Mesendoderm (in vitro differentiated cells): ENCODE measurements around the gene TRAPPC1. TPM values are rescaled to one million over a fixed set of nuclear protein-coding genes. Genes with fewer than 3 reads are reported as not detected.

Experiments
- DNase-seq: peaks from one replicate; pipeline ENCODE4 v3.0.0; 2013
- H2AK5ac ChIP-seq: 2 replicates; pipeline ENCODE4 v1.6.1; 2013; ENCODE audit warnings: low read length, inconsistent platforms
- H2BK120ac ChIP-seq: 2 replicates; pipeline ENCODE4 v1.6.1; 2013; ENCODE audit warnings: low read depth, mild to moderate bottlenecking, low read length, moderate library complexity, mixed read lengths
- H2BK15ac ChIP-seq: replicated peaks from 2 replicates; pipeline ENCODE4 v1.6.1; 2013; ENCODE audit warnings: low read depth, mild to moderate bottlenecking, moderate library complexity
- H2BK5ac ChIP-seq: 2 replicates; pipeline ENCODE4 v1.6.1; 2013; ENCODE audit warnings: low read length, inconsistent platforms
- H3K18ac ChIP-seq: 2 replicates; pipeline ENCODE4 v1.6.1; 2013; ENCODE audit warnings: mild to moderate bottlenecking, low read length, mixed read lengths
- H3K23ac ChIP-seq: one replicate; pipeline ENCODE4 v1.6.1; 2013; ENCODE audit warnings: low read length
- H3K27ac ChIP-seq: 2 replicates; pipeline ENCODE4 v1.5.1; 2013; ENCODE audit warnings: low read depth, mild to moderate bottlenecking, inconsistent platforms, low read length, moderate library complexity
- H3K27me3 ChIP-seq: 2 replicates; pipeline ENCODE4 v1.6.1; 2013; ENCODE audit warnings: low read length, control low read depth, mild to moderate bottlenecking, inconsistent platforms; ENCODE audit not compliant: insufficient read depth, poor library complexity
- H3K36me3 ChIP-seq: 2 replicates; pipeline ENCODE4 v1.6.1; 2013; ENCODE audit warnings: low read length, inconsistent platforms; ENCODE audit not compliant: control insufficient read depth, insufficient read depth
- H3K4ac ChIP-seq: one replicate; pipeline ENCODE4 v1.6.1; 2013; ENCODE audit warnings: low read depth, mild to moderate bottlenecking, low read length, moderate library complexity
- H3K4me1 ChIP-seq: 2 replicates; pipeline ENCODE4 v1.6.1; 2013; ENCODE audit warnings: low read depth, low read length, inconsistent platforms; ENCODE audit not compliant: control insufficient read depth
- H3K4me2 ChIP-seq: 2 replicates; pipeline ENCODE4 v1.6.1; 2013; ENCODE audit warnings: low read length
- H3K4me3 ChIP-seq: 2 replicates; pipeline ENCODE4 v1.5.1; 2013; ENCODE audit warnings: mild to moderate bottlenecking, low read length
- H3K56ac ChIP-seq: one replicate; pipeline ENCODE4 v1.6.1; 2013; ENCODE audit warnings: low read length
- H3K79me1 ChIP-seq: 2 replicates; pipeline ENCODE4 v1.6.1; 2013; ENCODE audit warnings: low read length, inconsistent platforms
- H3K79me2 ChIP-seq: 2 replicates; pipeline ENCODE4 v1.6.1; 2013; ENCODE audit warnings: mild to moderate bottlenecking, low read length; ENCODE audit not compliant: control insufficient read depth, insufficient read depth
- H3K9ac ChIP-seq: 2 replicates; pipeline ENCODE4 v1.6.1; 2013; ENCODE audit warnings: low read length, inconsistent platforms
- H4K5ac ChIP-seq: one replicate; pipeline ENCODE4 v1.6.1; 2013; ENCODE audit warnings: low read length
- H4K8ac ChIP-seq: one replicate; pipeline ENCODE4 v1.6.1; 2013; ENCODE audit warnings: low read depth, mild to moderate bottlenecking, control low read depth, low read length, moderate library complexity
- WGBS: extraction: QIAGEN DNeasy Blood & Tissue Kit; methylation state at CpG from one replicate; pipeline ENCODE4 v1.1.7; 2013; ENCODE audit warnings: low lambda C conversion rate, missing lambda C conversion rate; ENCODE audit not compliant: insufficient coverage; ENCODE audit errors: extremely low coverage; 5-methylcytosine and 5-hydroxymethylcytosine counted together
- polyA plus RNA-seq, 2 experiments: library from polyadenylated mRNA; stranded (reverse); fragments of 200-250 nt; gene quantifications; one replicate each; pipeline ENCODE4 v1.2.3, GENCODE V29; 2013

Gene TRAPPC1
- 86.5 TPM for polyA plus RNA-seq (2013, experiment 1 of 2)
- polyA plus RNA-seq (2013, experiment 2 of 2), result 91.3 TPM

GRCh38 chr17:7931709-7932482 lies at the start of gene TRAPPC1, which contains the start of gene CNTROB:
TRAPPC1 (minus strand) TSS chr17:7931946; CDS start chr17:7931829, 117 bp downstream.
CNTROB (plus strand) TSS chr17:7932206; CDS start chr17:7933080, 874 bp downstream.
- H2BK15ac ChIP-seq, result no peak within 1 kb of the TSS
- H2AK5ac ChIP-seq, result no peak within 1 kb of the TSS
- peaks cover 9% of the 10 kb centered on the region for H3K79me1 ChIP-seq
- no peak within 1 kb of the TSS for H3K4ac ChIP-seq
- H3K4me1 ChIP-seq, result peaks cover 5% of the 10 kb centered on the region
- H4K8ac ChIP-seq, result no peak within 1 kb of the TSS
- no CpG with 5 or more reads among the region's 55 CpGs for WGBS
- H3K27ac ChIP-seq, result no peak within 1 kb of the TSS
- H3K4me2 ChIP-seq, result peak within 1 kb of the TSS; percentile 96
- H3K23ac ChIP-seq, result peak within 1 kb of the TSS; percentile 97
- H3K9ac ChIP-seq, result peak within 1 kb of the TSS; percentile 98
- peak; percentile 99 for DNase-seq
- H4K5ac ChIP-seq, result no peak within 1 kb of the TSS
- peak within 1 kb of the TSS; percentile 100 for H3K56ac ChIP-seq
- H2BK120ac ChIP-seq, result no peak within 1 kb of the TSS
- H3K4me3 ChIP-seq, result peak within 1 kb of the TSS; percentile 94
- peaks cover 8% of the 10 kb centered on the region for H3K27me3 ChIP-seq
- H2BK5ac ChIP-seq, result peak within 1 kb of the TSS; percentile 81
- H3K79me2 ChIP-seq, result peaks cover 2% of the 10 kb centered on the region
- no peak within 1 kb of the TSS for H3K18ac ChIP-seq
- H3K36me3 ChIP-seq, result no peaks in the 10 kb centered on the region

- no peak overlapping the region for H3K18ac ChIP-seq
- no peaks in the 10 kb centered on the region for H3K79me1 ChIP-seq
- no peak overlapping the region for H2BK5ac ChIP-seq
- H3K27me3 ChIP-seq, result no peaks in the 10 kb centered on the region
- H2BK15ac ChIP-seq, result no peak overlapping the region
- no peaks in the 10 kb centered on the region for H3K36me3 ChIP-seq
- H3K4me3 ChIP-seq, result no peak overlapping the region
- H2BK120ac ChIP-seq, result no peak overlapping the region
- no peak for DNase-seq
- no peak overlapping the region for H3K56ac ChIP-seq
- no peak overlapping the region for H2AK5ac ChIP-seq
- H3K4ac ChIP-seq, result no peak overlapping the region
- no peaks in the 10 kb centered on the region for H3K4me1 ChIP-seq
- H3K27ac ChIP-seq, result no peak overlapping the region
- no peak overlapping the region for H3K9ac ChIP-seq
- H4K8ac ChIP-seq, result no peak overlapping the region
- H3K79me2 ChIP-seq, result no peaks in the 10 kb centered on the region
- no peak overlapping the region for H3K23ac ChIP-seq
- no CpG with 5 or more reads among the region's 5 CpGs for WGBS
- H3K4me2 ChIP-seq, result no peak overlapping the region
- H4K5ac ChIP-seq, result no peak overlapping the region
These were observed 46.1 kb upstream of the TRAPPC1 start for GRCh38 chr17:7977805-7978204.

- no peak overlapping the region for H2BK120ac ChIP-seq
- H3K23ac ChIP-seq, result no peak overlapping the region
- H4K8ac ChIP-seq, result no peak overlapping the region
- no peak overlapping the region for H2BK5ac ChIP-seq
- no peak overlapping the region for H3K27ac ChIP-seq
- DNase-seq, result no peak
- H3K27me3 ChIP-seq, result no peaks in the 10 kb centered on the region
- WGBS, result no CpG with 5 or more reads among the region's 4 CpGs
- no peak overlapping the region for H4K5ac ChIP-seq
- no peaks in the 10 kb centered on the region for H3K36me3 ChIP-seq
- H3K79me1 ChIP-seq, result no peaks in the 10 kb centered on the region
- H2BK15ac ChIP-seq, result no peak overlapping the region
- no peak overlapping the region for H3K18ac ChIP-seq
- H3K79me2 ChIP-seq, result no peaks in the 10 kb centered on the region
- no peak overlapping the region for H2AK5ac ChIP-seq
- no peak overlapping the region for H3K9ac ChIP-seq
- H3K56ac ChIP-seq, result no peak overlapping the region
- H3K4me2 ChIP-seq, result no peak overlapping the region
- H3K4me1 ChIP-seq, result peaks cover under 1% of the 10 kb centered on the region
- H3K4me3 ChIP-seq, result no peak overlapping the region
- H3K4ac ChIP-seq, result no peak overlapping the region
These were observed 45.3 kb upstream of the TRAPPC1 start for GRCh38 chr17:7977039-7977438.

GRCh38 chr17:7974638-7975131 lies 42.9 kb upstream of the TRAPPC1 start:
- no peaks in the 10 kb centered on the region for H3K36me3 ChIP-seq
- no peak for DNase-seq
- no peak overlapping the region for H2AK5ac ChIP-seq

GRCh38 chr17:7972131-7972785 lies 40.5 kb upstream of the TRAPPC1 start:
- Histone ChIP-seq H3K36me3 (no peaks in the 10 kb centered on the region), H2BK120ac (no peak overlapping the region), H4K8ac (no peak overlapping the region), H3K79me2 (no peaks in the 10 kb centered on the region), H3K27me3 (no peaks in the 10 kb centered on the region), H3K18ac (peak overlapping the region; percentile 53), H3K79me1 (no peaks in the 10 kb centered on the region), H3K23ac (no peak overlapping the region), H3K4ac (no peak overlapping the region), H2BK15ac (no peak overlapping the region), H3K4me2 (no peak overlapping the region), H2AK5ac (no peak overlapping the region), H3K4me3 (no peak overlapping the region), H3K9ac (no peak overlapping the region), H4K5ac (no peak overlapping the region), H3K27ac (peak overlapping the region; percentile 96), H3K4me1 (peaks cover 2% of the 10 kb centered on the region), H2BK5ac (peak overlapping the region; percentile 43), H3K56ac (peak overlapping the region; percentile 62)
- DNase-seq, result peak; percentile 22
- WGBS, result no CpG with 5 or more reads among the region's 8 CpGs

More at GRCh38 chr17:7974638-7975131, 42.9 kb upstream of the TRAPPC1 start:
- Histone ChIP-seq H3K4me3 (no peak overlapping the region), H3K9ac (no peak overlapping the region), H3K18ac (no peak overlapping the region), H2BK15ac (no peak overlapping the region), H3K4me1 (peaks cover 2% of the 10 kb centered on the region), H3K56ac (no peak overlapping the region), H4K5ac (no peak overlapping the region), H3K27me3 (no peaks in the 10 kb centered on the region), H3K27ac (no peak overlapping the region), H3K4me2 (no peak overlapping the region), H3K79me1 (no peaks in the 10 kb centered on the region), H3K79me2 (no peaks in the 10 kb centered on the region), H2BK120ac (no peak overlapping the region), H3K23ac (no peak overlapping the region), H4K8ac (no peak overlapping the region), H3K4ac (no peak overlapping the region), H2BK5ac (no peak overlapping the region)
